ENCODE measurements around the gene ARL14.

Gene ARL14

DNA sequence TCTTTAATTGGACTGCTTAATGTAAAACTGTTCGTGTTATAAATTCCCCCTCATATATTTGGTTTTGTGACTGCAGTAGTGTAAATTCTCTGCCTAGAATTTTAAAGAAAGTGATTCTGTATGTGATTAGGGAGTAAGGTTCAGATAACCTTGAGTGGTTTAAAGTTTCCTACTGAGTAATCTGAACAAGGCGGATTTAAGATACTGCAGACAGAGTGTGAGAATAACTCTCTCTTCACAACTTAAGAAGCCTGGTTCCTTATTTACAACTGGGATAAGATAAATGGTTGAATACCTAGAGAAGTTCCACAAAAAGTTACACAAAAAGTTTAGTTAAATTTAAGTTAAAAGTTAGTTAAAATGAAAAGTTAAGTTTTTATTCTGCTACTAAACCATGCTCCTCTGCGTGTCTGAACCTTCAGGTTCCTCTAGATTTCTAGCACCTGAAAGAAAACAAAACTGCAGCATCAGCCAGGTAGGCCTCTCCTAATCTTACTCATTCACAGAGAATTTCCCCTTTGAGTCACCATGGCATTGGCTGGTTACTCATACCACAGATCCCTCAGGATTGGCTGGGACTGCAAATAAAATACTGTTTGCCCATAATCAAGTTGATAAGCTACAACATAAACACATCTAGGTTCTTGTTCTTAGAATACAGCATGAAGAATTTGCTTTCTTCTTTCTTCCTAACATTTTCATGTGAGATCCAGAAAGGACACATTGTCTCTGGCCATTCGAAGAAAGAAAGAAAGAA is at the start of gene ARL14:
ARL14 (plus strand) TSS at position 614 of the 757 bp plus-strand sequence. CDS start 187 bp downstream, outside the sequence.
- Mint-ChIP-seq H3K9me3 (no peaks in the 10 kb centered on the region), H3K27ac (no peak within 1 kb of the TSS)
- DNase-seq (ENCODE audit: low spot score in 2 of 2): no peak

DNA sequence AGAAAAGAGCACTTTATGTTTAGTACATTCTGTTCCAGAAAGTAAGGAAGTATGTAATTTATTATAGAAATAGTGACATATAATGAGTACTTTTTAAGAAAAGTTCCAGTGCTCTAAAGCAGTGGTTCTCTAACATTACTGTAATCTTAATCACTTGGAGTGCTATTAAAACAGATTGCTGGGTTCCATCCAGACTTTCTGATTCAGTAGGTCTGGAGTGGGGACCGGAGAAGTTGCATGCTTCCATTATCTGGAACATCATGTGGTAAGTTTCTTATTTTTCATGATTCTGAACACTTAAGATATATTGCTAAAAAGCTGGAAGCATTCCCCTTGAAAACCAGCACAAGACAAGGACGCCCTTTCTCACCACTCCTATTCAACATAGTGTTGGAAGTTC is 47.5 kb upstream of the ARL14 start:
- no peak for ATAC-seq
- H3K9me3 Mint-ChIP-seq: no peaks in the 10 kb centered on the region
- no peaks in the 10 kb centered on the region for H3K36me3 Mint-ChIP-seq
- H3K4me1 Mint-ChIP-seq: no peaks in the 10 kb centered on the region
- H3K4me3 Mint-ChIP-seq: no peak overlapping the region
- no peak for DNase-seq (ENCODE audit: low spot score in 2 of 2)
- no peak overlapping the region for H3K27ac Mint-ChIP-seq

More for the DNA sequence above, at the start of gene ARL14:
- no peak within 1 kb of the TSS for H3K4me3 Mint-ChIP-seq
- no peak for ATAC-seq
- no peaks in the 10 kb centered on the region for H3K4me1 Mint-ChIP-seq
- no peaks in the 10 kb centered on the region for H3K36me3 Mint-ChIP-seq

DNA sequence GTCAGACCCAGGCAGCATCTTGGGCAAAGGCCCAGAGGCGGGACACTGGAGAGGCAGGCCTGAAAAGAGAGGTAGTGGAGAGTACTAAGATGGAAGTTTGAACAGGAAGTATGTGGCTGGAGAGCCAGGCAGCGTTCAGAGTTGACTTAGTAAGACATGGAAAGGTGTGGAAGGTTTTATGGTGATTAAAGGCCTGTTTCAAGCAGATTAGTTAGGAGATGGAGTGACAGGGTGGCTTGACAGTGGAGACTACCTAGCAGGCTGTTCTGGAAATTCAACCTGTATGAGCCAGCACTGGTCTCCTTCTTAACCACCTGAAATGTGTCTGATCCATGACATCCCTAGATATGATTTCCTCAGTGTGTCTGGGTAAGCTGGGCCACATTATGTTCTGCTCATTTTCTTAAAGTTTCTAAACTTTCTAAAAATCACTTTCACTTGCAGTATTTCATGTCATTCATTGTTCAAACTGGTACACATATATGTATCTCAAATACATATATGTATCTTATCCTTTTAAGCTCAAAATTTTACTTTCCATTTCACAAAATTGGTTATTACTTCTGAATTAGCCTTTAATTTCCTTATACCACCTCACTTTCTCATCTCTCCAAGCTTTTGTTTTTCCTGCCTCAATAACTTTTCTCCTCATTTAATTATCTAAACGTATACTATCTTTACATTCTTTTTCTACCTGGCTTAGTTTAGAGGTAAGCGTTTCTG is 43.4 kb upstream of the ARL14 start:
- no peak for DNase-seq (ENCODE audit: low spot score in 2 of 2)
- Mint-ChIP-seq H3K36me3 (no peaks in the 10 kb centered on the region), H3K9me3 (no peaks in the 10 kb centered on the region), H3K4me3 (no peak overlapping the region), H3K4me1 (no peaks in the 10 kb centered on the region), H3K27ac (no peak overlapping the region)
- no peak for ATAC-seq

DNA sequence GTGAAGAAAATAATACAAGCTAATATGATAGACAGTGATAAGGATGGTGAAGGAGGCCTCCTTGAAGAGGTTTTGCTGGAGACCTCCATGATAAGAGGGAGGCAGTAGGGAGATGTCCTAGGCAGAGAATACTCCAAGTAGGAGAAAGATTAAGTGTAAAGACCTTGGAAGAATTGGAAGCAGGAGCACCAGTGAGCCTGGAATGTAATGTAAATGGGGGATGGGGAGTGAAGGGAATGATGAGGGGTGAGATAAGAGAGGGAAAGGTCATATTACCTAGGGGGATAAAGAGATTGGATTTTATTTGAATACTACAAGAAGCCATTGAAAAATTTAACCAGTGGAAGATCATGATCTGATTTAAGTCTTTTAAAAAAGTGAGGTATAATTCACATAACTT is 41.7 kb upstream of the ARL14 start:
- DNase-seq (ENCODE audit: low spot score in 2 of 2): no peak
- Mint-ChIP-seq H3K4me1 (no peaks in the 10 kb centered on the region), H3K4me3 (no peak overlapping the region), H3K9me3 (no peaks in the 10 kb centered on the region), H3K27ac (no peak overlapping the region), H3K36me3 (no peaks in the 10 kb centered on the region)
- no peak for ATAC-seq

DNA sequence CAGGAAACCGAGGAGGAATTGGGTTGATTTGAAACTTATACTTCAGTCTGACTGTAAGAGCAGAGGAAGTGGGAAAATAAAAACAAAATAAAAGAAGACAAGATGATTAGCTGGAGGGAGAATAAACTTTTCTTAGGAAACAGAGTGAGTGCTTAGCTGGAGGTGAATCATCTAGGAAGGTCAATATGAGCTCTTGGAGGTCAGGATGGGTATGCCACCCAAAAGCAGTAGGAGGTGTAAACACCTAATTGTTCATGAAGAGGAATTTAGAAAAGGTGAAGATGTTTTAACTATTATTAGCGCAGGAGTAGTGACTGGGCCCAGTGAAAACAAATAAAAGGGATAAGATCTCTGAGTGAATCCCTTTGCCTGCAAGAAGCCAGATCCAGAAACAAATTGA is 39.9 kb upstream of the ARL14 start:
- Mint-ChIP-seq H3K4me1 (peaks cover 5% of the 10 kb centered on the region), H3K27ac (no peak overlapping the region), H3K4me3 (no peak overlapping the region), H3K9me3 (no peaks in the 10 kb centered on the region), H3K36me3 (no peaks in the 10 kb centered on the region)
- no peak for DNase-seq (ENCODE audit: low spot score in 2 of 2)
- no peak for ATAC-seq

DNA sequence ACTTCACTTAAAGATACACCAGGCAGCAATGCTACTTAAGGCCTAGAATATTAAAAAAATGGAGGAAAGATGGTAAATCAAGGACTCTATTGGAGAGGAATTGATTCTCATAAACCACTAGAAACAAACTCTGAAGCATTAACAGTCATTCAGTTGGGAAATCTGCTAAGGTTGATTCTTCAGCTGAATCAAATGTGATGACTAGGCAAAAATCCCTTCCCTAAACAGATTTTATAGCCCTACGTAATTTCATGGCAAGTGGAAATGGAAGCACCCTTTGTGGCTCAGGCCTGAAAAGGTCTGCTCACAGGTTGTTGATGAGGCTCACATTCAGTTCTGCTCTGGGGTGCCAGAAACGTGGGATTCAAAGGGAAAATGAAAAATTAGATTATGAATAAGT is 38.8 kb upstream of the ARL14 start:
- no peak overlapping the region for H3K27ac Mint-ChIP-seq
- H3K4me1 Mint-ChIP-seq: peaks cover 6% of the 10 kb centered on the region
- DNase-seq (ENCODE audit: low spot score in 2 of 2) (no peak), ATAC-seq (no peak)
- H3K4me3 Mint-ChIP-seq: no peak overlapping the region
- H3K9me3 Mint-ChIP-seq: no peaks in the 10 kb centered on the region
- H3K36me3 Mint-ChIP-seq: no peaks in the 10 kb centered on the region

DNA sequence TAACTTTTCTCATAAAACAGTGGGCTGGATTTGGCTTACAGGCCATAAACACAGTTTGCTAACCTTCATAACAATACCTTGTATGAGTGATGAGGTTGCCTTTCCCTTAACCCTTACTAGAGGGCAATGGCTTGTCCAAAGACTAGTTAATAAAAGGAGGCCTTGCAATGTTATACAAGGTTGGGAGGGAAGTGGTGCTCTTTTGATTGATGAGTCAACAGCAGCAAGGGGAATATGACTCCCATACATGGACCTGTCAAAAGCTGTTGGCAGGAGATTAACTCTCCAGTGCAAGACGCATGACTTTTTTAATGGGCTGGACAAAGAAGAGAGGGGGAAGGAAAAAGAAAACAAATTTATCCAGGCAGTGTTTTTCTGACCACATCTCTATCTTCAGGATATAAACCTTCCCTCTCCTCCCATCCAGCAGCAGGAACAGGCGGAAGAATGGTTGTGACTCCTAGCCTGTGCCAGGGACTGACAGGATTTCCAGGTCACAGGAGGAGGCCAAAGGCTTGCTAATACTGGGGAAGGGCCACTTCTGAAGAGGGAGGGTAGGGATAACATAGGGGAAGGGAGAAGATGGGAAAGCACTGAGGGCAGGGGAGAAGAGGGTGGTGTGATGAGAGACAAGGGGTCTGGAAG is 35.2 kb upstream of the ARL14 start:
- DNase-seq (ENCODE audit: low spot score in 2 of 2) (no peak), ATAC-seq (no peak)
- no peak overlapping the region for H3K27ac Mint-ChIP-seq
- no peaks in the 10 kb centered on the region for H3K36me3 Mint-ChIP-seq
- H3K4me1 Mint-ChIP-seq: peaks cover 6% of the 10 kb centered on the region
- no peak overlapping the region for H3K4me3 Mint-ChIP-seq
- H3K9me3 Mint-ChIP-seq: no peaks in the 10 kb centered on the region

DNA sequence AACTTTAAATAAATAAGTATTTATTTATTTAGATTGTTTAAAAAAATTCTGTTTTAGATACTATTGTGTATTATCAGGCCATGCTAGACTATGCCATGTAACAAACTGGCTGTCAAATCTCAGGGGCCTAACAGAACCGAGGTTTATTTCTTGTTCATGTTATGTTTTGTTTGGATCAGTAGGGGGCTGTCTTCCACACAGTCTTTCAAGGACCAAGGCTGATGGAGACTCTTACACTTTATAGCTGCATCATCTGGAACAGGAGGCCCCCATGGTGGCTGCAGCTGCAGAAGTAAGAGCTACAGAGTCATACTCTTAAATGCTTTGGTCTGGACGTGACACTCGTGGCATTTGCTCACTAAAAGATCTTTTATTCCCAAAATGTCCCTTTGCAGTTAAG is 33.0 kb upstream of the ARL14 start:
- Mint-ChIP-seq H3K36me3 (no peaks in the 10 kb centered on the region), H3K9me3 (no peaks in the 10 kb centered on the region), H3K4me1 (peaks cover 6% of the 10 kb centered on the region), H3K4me3 (no peak overlapping the region), H3K27ac (no peak overlapping the region)
- DNase-seq (ENCODE audit: low spot score in 2 of 2) (no peak), ATAC-seq (no peak)

DNA sequence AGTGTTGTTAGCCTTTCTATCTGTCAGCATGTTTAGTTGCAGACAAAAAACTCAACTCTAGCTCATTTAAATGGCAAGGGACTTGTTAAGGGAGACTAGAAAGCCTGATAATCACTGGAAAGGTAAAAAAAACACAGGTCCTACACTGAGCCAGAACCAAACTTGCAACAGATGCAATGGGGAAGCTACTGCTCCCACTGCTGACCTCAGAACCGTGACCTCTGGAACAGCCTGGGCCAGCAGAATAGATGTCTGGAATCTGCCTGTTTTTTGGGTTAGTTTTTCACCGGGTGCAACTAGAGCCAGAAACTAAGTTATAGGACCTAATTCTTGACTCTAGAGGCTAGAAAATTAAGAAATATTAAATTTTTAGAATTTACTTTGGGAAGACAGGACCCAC is 32.5 kb upstream of the ARL14 start:
- Mint-ChIP-seq H3K9me3 (no peaks in the 10 kb centered on the region), H3K27ac (no peak overlapping the region), H3K4me1 (peaks cover 6% of the 10 kb centered on the region), H3K4me3 (no peak overlapping the region), H3K36me3 (no peaks in the 10 kb centered on the region)
- ATAC-seq: no peak
- no peak for DNase-seq (ENCODE audit: low spot score in 2 of 2)

DNA sequence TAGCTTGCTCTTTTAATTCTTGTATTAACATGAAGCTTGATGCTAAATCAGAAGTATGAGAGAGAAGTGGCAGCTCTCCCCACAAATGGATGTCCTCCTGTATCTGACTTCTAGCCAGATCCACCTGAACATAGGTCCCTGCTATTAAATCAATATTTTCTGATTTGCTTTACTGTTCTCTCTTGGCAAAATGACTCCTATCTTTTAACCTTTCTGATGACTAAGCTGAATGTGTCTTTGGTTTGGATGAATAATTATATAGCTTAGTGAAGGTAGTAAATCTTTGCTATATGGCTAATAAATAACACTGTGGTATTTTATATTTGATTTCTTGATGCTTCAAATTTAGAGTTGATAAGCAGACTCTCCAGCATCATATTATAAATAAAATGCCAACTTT is 28.3 kb upstream of the ARL14 start:
- Mint-ChIP-seq H3K4me1 (no peaks in the 10 kb centered on the region), H3K4me3 (no peak overlapping the region), H3K9me3 (no peaks in the 10 kb centered on the region), H3K27ac (no peak overlapping the region), H3K36me3 (no peaks in the 10 kb centered on the region)
- DNase-seq (ENCODE audit: low spot score in 2 of 2): no peak
- ATAC-seq: no peak

DNA sequence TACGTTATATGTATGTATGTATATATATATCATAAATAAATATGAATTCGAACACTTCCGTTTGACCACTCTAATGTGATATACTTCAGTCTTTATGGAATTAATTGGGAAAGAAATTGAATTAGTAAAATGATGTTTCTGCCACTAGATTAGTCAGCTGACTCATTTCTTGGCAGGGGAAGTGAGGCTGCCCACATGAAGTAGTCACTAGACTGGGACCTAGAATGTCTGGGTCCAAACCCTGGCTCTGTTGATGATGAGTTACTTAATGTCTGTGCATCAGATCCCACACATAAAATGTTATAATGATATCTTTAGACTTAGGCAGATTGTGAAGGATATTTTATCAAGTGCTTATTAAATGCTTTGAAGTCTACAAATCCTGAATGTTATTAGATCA is 27.4 kb upstream of the ARL14 start:
- Mint-ChIP-seq H3K4me1 (no peaks in the 10 kb centered on the region), H3K9me3 (no peaks in the 10 kb centered on the region), H3K36me3 (no peaks in the 10 kb centered on the region), H3K27ac (no peak overlapping the region), H3K4me3 (no peak overlapping the region)
- DNase-seq (ENCODE audit: low spot score in 2 of 2) (no peak), ATAC-seq (no peak)

DNA sequence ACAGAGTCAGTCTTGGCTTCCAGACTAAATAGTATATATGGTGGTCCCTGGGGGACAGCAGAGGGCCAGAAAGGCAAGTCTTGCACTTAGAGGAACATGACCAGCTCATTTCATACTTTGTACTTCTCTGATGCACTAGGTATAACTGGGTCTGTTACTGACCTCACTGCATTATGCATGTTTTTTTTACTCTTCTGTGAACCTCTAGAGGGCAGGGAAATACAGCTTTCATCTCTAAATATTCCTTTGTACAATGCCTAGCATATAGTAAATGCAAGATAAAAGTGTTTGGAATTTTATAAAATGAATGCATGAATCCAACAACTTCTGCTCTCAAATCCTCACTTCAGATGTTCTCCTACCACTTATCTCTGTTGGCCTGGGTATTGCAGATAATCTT is 23.4 kb upstream of the ARL14 start:
- no peaks in the 10 kb centered on the region for H3K9me3 Mint-ChIP-seq
- no peak overlapping the region for H3K4me3 Mint-ChIP-seq
- H3K27ac Mint-ChIP-seq: no peak overlapping the region
- no peaks in the 10 kb centered on the region for H3K4me1 Mint-ChIP-seq
- no peaks in the 10 kb centered on the region for H3K36me3 Mint-ChIP-seq
- DNase-seq (ENCODE audit: low spot score in 2 of 2) (no peak), ATAC-seq (no peak)

DNA sequence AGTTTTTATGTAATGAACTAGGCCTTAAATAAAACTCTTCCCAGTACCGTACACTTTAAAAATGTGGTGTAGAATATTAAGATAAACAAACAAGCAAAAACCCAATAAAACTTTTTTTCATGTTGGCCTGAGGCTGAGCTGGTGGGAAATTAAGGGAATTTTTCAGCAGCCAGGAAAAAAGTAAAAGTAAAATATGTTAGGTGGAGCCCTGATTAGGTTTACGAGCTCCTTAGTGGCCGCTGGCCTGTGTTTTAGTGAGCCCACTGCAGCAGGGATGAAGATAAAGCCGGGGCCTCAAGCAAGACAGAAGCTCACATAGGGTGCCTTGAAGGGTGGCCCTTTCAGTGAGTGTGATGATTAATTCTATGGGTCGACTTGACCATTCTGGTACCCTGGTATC is 16.1 kb upstream of the ARL14 start:
- Mint-ChIP-seq H3K4me3 (no peak overlapping the region), H3K27ac (no peak overlapping the region), H3K4me1 (peaks cover 5% of the 10 kb centered on the region), H3K36me3 (no peaks in the 10 kb centered on the region), H3K9me3 (no peaks in the 10 kb centered on the region)
- DNase-seq (ENCODE audit: low spot score in 2 of 2) (no peak), ATAC-seq (no peak)

DNA sequence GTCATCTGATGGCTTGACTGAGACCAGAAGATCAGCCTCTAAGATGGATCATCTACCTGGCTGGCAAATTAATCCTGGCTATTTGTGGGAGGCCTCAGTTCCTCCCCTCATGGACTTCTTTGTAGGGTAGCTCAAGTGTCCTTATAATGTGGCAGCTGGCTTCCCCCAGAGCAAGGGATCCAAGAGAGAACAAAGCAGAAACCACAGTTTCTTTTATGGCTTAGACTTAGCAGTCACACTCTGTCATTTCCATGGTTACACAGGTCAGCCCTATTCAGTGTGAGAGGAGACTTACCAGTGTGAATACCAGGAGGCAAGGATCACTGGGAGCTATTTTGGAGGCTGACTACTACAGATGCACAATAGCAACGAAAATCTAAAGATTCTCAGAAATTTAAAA is 15.3 kb upstream of the ARL14 start:
- H3K9me3 Mint-ChIP-seq: no peaks in the 10 kb centered on the region
- peaks cover 10% of the 10 kb centered on the region for H3K4me1 Mint-ChIP-seq
- DNase-seq (ENCODE audit: low spot score in 2 of 2) (no peak), ATAC-seq (no peak)
- H3K4me3 Mint-ChIP-seq: no peak overlapping the region
- H3K27ac Mint-ChIP-seq: no peak overlapping the region
- H3K36me3 Mint-ChIP-seq: no peaks in the 10 kb centered on the region

DNA sequence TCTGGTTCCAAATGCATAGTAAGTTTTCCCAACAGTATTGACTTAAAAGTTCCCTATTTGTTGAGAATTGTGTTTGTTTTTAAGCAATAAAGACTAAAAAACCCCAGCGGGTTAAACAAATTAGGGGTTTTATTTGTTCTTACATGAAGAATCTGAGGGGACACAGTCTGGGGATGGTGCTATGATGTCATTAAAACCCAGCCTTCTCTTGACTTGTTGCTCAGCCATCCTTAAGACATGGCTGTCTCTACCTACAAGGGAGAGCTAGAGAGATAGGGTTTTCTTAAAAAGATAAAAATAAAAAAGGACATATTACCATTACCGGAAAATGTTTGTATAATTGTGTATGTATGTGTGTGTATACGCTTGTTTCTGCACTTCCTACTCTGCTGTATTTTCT is 11.7 kb upstream of the ARL14 start:
- Mint-ChIP-seq H3K4me3 (no peak overlapping the region), H3K4me1 (peaks cover 10% of the 10 kb centered on the region)
- no peak for ATAC-seq

More for the DNA sequence above, 11.7 kb upstream of the ARL14 start:
- Mint-ChIP-seq H3K27ac (peak overlapping the region; percentile 10), H3K9me3 (no peaks in the 10 kb centered on the region), H3K36me3 (no peaks in the 10 kb centered on the region)
- no peak for DNase-seq (ENCODE audit: low spot score in 2 of 2)

Data from stimulated activated effector memory CD8-positive, alpha-beta T cell treated with anti-CD3 and anti-CD28 coated beads, Interleukin-12 subunit alpha, Interleukin-12 subunit beta, amount 100 ng/mL, for 72 hours (primary cell).